ENCODE measurements around the gene ABR.
"Not testable (repeated sequence)": the region's sequence is repeated elsewhere in the genome, so short reads cannot be mapped to it uniquely, and the experiment has no call there.

Gene ABR

GRCh38 chr17:1158879-1159278, 20.9 kb downstream of the ABR start:
- no peaks in the 10 kb centered on the region for H3K36me3 ChIP-seq (replicated peaks)
- DNase-seq (ENCODE audit: low spot score in 2 of 2): no peak
- no peak overlapping the region for H3K4me3 ChIP-seq
- no peaks in the 10 kb centered on the region for H3K9me3 ChIP-seq
- in situ Hi-C loops (cut with MboI; ENCODE audit: low sequenced_read_pairs): no loop called here
- no peaks in the 10 kb centered on the region for H3K27me3 ChIP-seq (ENCODE audit: low read depth)
- 0 out of 2 replicates have a peak, but pooled peaks cover 3% of the 10 kb centered on the region for H3K4me1 ChIP-seq

GRCh38 chr17:1156864-1157263, 22.9 kb downstream of the ABR start:
- no peak for DNase-seq (ENCODE audit: low spot score in 2 of 2)
- in situ Hi-C loops (cut with MboI; ENCODE audit: low sequenced_read_pairs): no loop called here
- H3K9me3 ChIP-seq: no peaks in the 10 kb centered on the region
- H3K4me1 ChIP-seq: 0 out of 2 replicates have a peak, but pooled peaks cover 3% of the 10 kb centered on the region
- no peak overlapping the region for H3K4me3 ChIP-seq
- no peaks in the 10 kb centered on the region for H3K27me3 ChIP-seq (ENCODE audit: low read depth)
- H3K36me3 ChIP-seq (replicated peaks): no peaks in the 10 kb centered on the region

GRCh38 chr17:1154704-1155103, 25.1 kb downstream of the ABR start:
- Histone ChIP-seq H3K4me1 (0 out of 2 replicates have a peak, but pooled peaks cover 3% of the 10 kb centered on the region), H3K36me3 (replicated peaks) (no peaks in the 10 kb centered on the region), H3K9me3 (no peaks in the 10 kb centered on the region), H3K4me3 (no peak overlapping the region), H3K27me3 (ENCODE audit: low read depth) (no peaks in the 10 kb centered on the region)
- in situ Hi-C loops (cut with MboI; ENCODE audit: low sequenced_read_pairs): no loop called here
- DNase-seq (ENCODE audit: low spot score in 2 of 2): no peak

- Histone ChIP-seq H3K9me3 (no peaks in the 10 kb centered on the region), H3K4me1 (0 out of 2 replicates have a peak, but pooled peaks cover 3% of the 10 kb centered on the region), H3K36me3 (replicated peaks) (no peaks in the 10 kb centered on the region), H3K4me3 (no peak overlapping the region), H3K27me3 (ENCODE audit: low read depth) (no peaks in the 10 kb centered on the region)
- in situ Hi-C loops (cut with MboI; ENCODE audit: low sequenced_read_pairs): no loop called here
- DNase-seq (ENCODE audit: low spot score in 2 of 2): peak in 1 of 2 experiments; percentile 60
These were observed 25.8 kb downstream of the ABR start for GRCh38 chr17:1153795-1154546.

GRCh38 chr17:1152582-1152981, 27.2 kb downstream of the ABR start:
- H3K4me3 ChIP-seq; H3K36me3 ChIP-seq (replicated peaks); H3K9me3 ChIP-seq; in situ Hi-C loops (cut with MboI; ENCODE audit: low sequenced_read_pairs); DNase-seq (ENCODE audit: low spot score in 2 of 2); H3K27me3 ChIP-seq (ENCODE audit: low read depth); H3K4me1 ChIP-seq: not testable (repeated sequence)

- no peak for DNase-seq (ENCODE audit: low spot score in 2 of 2)
- in situ Hi-C loops (cut with MboI; ENCODE audit: low sequenced_read_pairs): no loop called here
- no peaks in the 10 kb centered on the region for H3K36me3 ChIP-seq (replicated peaks)
- peaks cover 11% of the 10 kb centered on the region for H3K4me1 ChIP-seq
- H3K4me3 ChIP-seq: no peak overlapping the region
- H3K9me3 ChIP-seq: no peaks in the 10 kb centered on the region
- H3K27me3 ChIP-seq (ENCODE audit: low read depth): no peaks in the 10 kb centered on the region
These were observed 28.7 kb downstream of the ABR start for GRCh38 chr17:1150863-1151600.

GRCh38 chr17:1149869-1150268, 29.9 kb downstream of the ABR start:
- in situ Hi-C loops (cut with MboI; ENCODE audit: low sequenced_read_pairs): no loop called here
- no peaks in the 10 kb centered on the region for H3K9me3 ChIP-seq
- H3K36me3 ChIP-seq (replicated peaks): no peaks in the 10 kb centered on the region
- H3K4me3 ChIP-seq: no peak overlapping the region
- no peaks in the 10 kb centered on the region for H3K27me3 ChIP-seq (ENCODE audit: low read depth)
- peaks cover 11% of the 10 kb centered on the region for H3K4me1 ChIP-seq
- no peak for DNase-seq (ENCODE audit: low spot score in 2 of 2)

- H3K4me3 ChIP-seq: no peak overlapping the region
- H3K27me3 ChIP-seq (ENCODE audit: low read depth): no peaks in the 10 kb centered on the region
- DNase-seq (ENCODE audit: low spot score in 2 of 2): peak; percentile 75 to 91
- H3K9me3 ChIP-seq: no peaks in the 10 kb centered on the region
- in situ Hi-C loops (cut with MboI; ENCODE audit: low sequenced_read_pairs): no loop called here
- H3K36me3 ChIP-seq (replicated peaks): no peaks in the 10 kb centered on the region
- peaks cover 15% of the 10 kb centered on the region for H3K4me1 ChIP-seq
These were observed 32.1 kb downstream of the ABR start for GRCh38 chr17:1147664-1148063.

GRCh38 chr17:1146561-1147265, 33.1 kb downstream of the ABR start:
- Histone ChIP-seq H3K27me3 (ENCODE audit: low read depth) (no peaks in the 10 kb centered on the region), H3K36me3 (replicated peaks) (no peaks in the 10 kb centered on the region), H3K9me3 (no peaks in the 10 kb centered on the region), H3K4me1 (peaks cover 15% of the 10 kb centered on the region), H3K4me3 (no peak overlapping the region)
- in situ Hi-C loops (cut with MboI; ENCODE audit: low sequenced_read_pairs): no loop called here
- DNase-seq (ENCODE audit: low spot score in 2 of 2): no peak

- Histone ChIP-seq H3K4me1 (peaks cover 15% of the 10 kb centered on the region), H3K36me3 (replicated peaks) (no peaks in the 10 kb centered on the region), H3K9me3 (no peaks in the 10 kb centered on the region), H3K27me3 (ENCODE audit: low read depth) (no peaks in the 10 kb centered on the region), H3K4me3 (no peak overlapping the region)
- in situ Hi-C loops (cut with MboI; ENCODE audit: low sequenced_read_pairs): no loop called here
- DNase-seq (ENCODE audit: low spot score in 2 of 2): no peak
These were observed 34.3 kb downstream of the ABR start for GRCh38 chr17:1145311-1145986.

GRCh38 chr17:1144162-1144561, 35.6 kb downstream of the ABR start:
- H3K4me3 ChIP-seq: no peak overlapping the region
- peaks cover 26% of the 10 kb centered on the region for H3K4me1 ChIP-seq
- no peaks in the 10 kb centered on the region for H3K27me3 ChIP-seq (ENCODE audit: low read depth)
- in situ Hi-C loops (cut with MboI; ENCODE audit: low sequenced_read_pairs): no loop called here
- H3K36me3 ChIP-seq (replicated peaks): peaks cover 3% of the 10 kb centered on the region; the same call in 1 of the 2 replicates
- no peaks in the 10 kb centered on the region for H3K9me3 ChIP-seq
- no peak for DNase-seq (ENCODE audit: low spot score in 2 of 2)

GRCh38 chr17:1143573-1143972, 36.2 kb downstream of the ABR start:
- in situ Hi-C loops (cut with MboI; ENCODE audit: low sequenced_read_pairs): no loop called here
- H3K36me3 ChIP-seq (replicated peaks): peaks cover 3% of the 10 kb centered on the region; the same call in 1 of the 2 replicates
- no peaks in the 10 kb centered on the region for H3K27me3 ChIP-seq (ENCODE audit: low read depth)
- peaks cover 26% of the 10 kb centered on the region for H3K4me1 ChIP-seq
- no peak overlapping the region for H3K4me3 ChIP-seq
- H3K9me3 ChIP-seq: no peaks in the 10 kb centered on the region
- peak; percentile 59 to 83 for DNase-seq (ENCODE audit: low spot score in 2 of 2)

GRCh38 chr17:1142561-1142971, 37.2 kb downstream of the ABR start:
- H3K4me3 ChIP-seq: no peak overlapping the region
- H3K4me1 ChIP-seq: peaks cover 24% of the 10 kb centered on the region
- in situ Hi-C loops (cut with MboI; ENCODE audit: low sequenced_read_pairs): no loop called here
- no peak for DNase-seq (ENCODE audit: low spot score in 2 of 2)
- H3K36me3 ChIP-seq (replicated peaks): peaks cover 3% of the 10 kb centered on the region; the same call in 1 of the 2 replicates
- no peaks in the 10 kb centered on the region for H3K27me3 ChIP-seq (ENCODE audit: low read depth)
- H3K9me3 ChIP-seq: no peaks in the 10 kb centered on the region

All from HAP-1 (cell line).